SIG-M5 treated with dmso at 0.1 percent for 504 hours (cell line): ENCODE data around the gene LKAAEAR1.

ENCODE experiments used
- DNase-seq: peaks from one replicate; lab custom pipeline; 2025; ENCODE audit not compliant: unreplicated experiment; lab: John Stamatoyannopoulos, UW

LKAAEAR1 gene

GRCh38 chr20:64111841-64112641 lies 27.8 kb upstream of the LKAAEAR1 start:
- no peak for DNase-seq

GRCh38 chr20:64110411-64111068 lies 26.3 kb upstream of the LKAAEAR1 start:
- DNase-seq: no peak

GRCh38 chr20:64109831-64110391 lies 25.7 kb upstream of the LKAAEAR1 start:
- no peak for DNase-seq

GRCh38 chr20:64108731-64109681 lies 24.8 kb upstream of the LKAAEAR1 start:
- DNase-seq: no peak

- peak; percentile 72 for DNase-seq
Observed at GRCh38 chr20:64107736-64108457, 23.7 kb upstream of the LKAAEAR1 start.

- DNase-seq: peak; percentile 19
Observed at GRCh38 chr20:64106981-64107735, 23.0 kb upstream of the LKAAEAR1 start, which contains the start of gene NPBWR2. NPBWR2 (minus strand) TSS chr20:64107565; CDS start chr20:64106831, 734 bp downstream.

- no peak for DNase-seq
Observed at GRCh38 chr20:64106435-64106961, 22.3 kb upstream of the LKAAEAR1 start.

- no peak for DNase-seq
Observed at GRCh38 chr20:64105846-64106434, 21.7 kb upstream of the LKAAEAR1 start.

GRCh38 chr20:64104667-64105451 lies 20.7 kb upstream of the LKAAEAR1 start:
- no peak for DNase-seq

GRCh38 chr20:64103871-64104666 lies 19.9 kb upstream of the LKAAEAR1 start:
- DNase-seq: no peak

- no peak for DNase-seq
Observed at GRCh38 chr20:64102647-64103354, 18.6 kb upstream of the LKAAEAR1 start.

- peak; percentile 44 for DNase-seq
Observed at GRCh38 chr20:64101731-64102621, 17.8 kb upstream of the LKAAEAR1 start.

- DNase-seq: no peak
Observed at GRCh38 chr20:64100946-64101688, 16.9 kb upstream of the LKAAEAR1 start.

GRCh38 chr20:64100566-64100888 lies 16.3 kb upstream of the LKAAEAR1 start:
- no peak for DNase-seq

GRCh38 chr20:64099880-64100565 lies 15.8 kb upstream of the LKAAEAR1 start:
- no peak for DNase-seq
